ENCODE results near the gene DNAH2.

Gene DNAH2

GRCh38 chr17:7837408-7838088 is 120.0 kb downstream of the DNAH2 start:
- no peak for TF ChIP-seq CTCF (IDR thresholded peaks at IDR 0.05; ENCODE audit: low read length, missing control alignments)
- DNase-seq (ENCODE audit: low read depth): no peak
- peak overlapping the region; percentile 69 for H3K4me3 ChIP-seq (replicated peaks; ENCODE audit: low read depth, low read length)

GRCh38 chr17:7838090-7839075 is 120.8 kb downstream of the DNAH2 start:
- peak overlapping the region; percentile 69 for H3K4me3 ChIP-seq (replicated peaks; ENCODE audit: low read depth, low read length)
- no peak for TF ChIP-seq CTCF (IDR thresholded peaks at IDR 0.05; ENCODE audit: low read length, missing control alignments)
- peak; percentile 86 for DNase-seq (ENCODE audit: low read depth)

- TF ChIP-seq CTCF (IDR thresholded peaks at IDR 0.05; ENCODE audit: low read length, missing control alignments): no peak
- no peak for DNase-seq (ENCODE audit: low read depth)
- H3K4me3 ChIP-seq (replicated peaks; ENCODE audit: low read depth, low read length): peak overlapping the region; percentile 69
Observed at GRCh38 chr17:7839190-7839875, 121.8 kb downstream of the DNAH2 start.

- TF ChIP-seq CTCF (IDR thresholded peaks at IDR 0.05; ENCODE audit: low read length, missing control alignments): no peak
- H3K4me3 ChIP-seq (replicated peaks; ENCODE audit: low read depth, low read length): no peak overlapping the region
- no peak for DNase-seq (ENCODE audit: low read depth)
Observed at GRCh38 chr17:7839876-7840261, 122.3 kb downstream of the DNAH2 start.

- no peak for DNase-seq (ENCODE audit: low read depth)
- TF ChIP-seq CTCF (IDR thresholded peaks at IDR 0.05; ENCODE audit: low read length, missing control alignments): no peak
- no peak overlapping the region for H3K4me3 ChIP-seq (replicated peaks; ENCODE audit: low read depth, low read length)
Observed at GRCh38 chr17:7840441-7840840, 122.9 kb downstream of the DNAH2 start.

- peak overlapping the region; percentile 81 for H3K4me3 ChIP-seq (replicated peaks; ENCODE audit: low read depth, low read length)
- no peak for TF ChIP-seq CTCF (IDR thresholded peaks at IDR 0.05; ENCODE audit: low read length, missing control alignments)
- no peak for DNase-seq (ENCODE audit: low read depth)
Observed at GRCh38 chr17:7840875-7841274, 123.3 kb downstream of the DNAH2 start.
